PC-9 (cell line): ENCODE measurements around the gene BACH2.
"Not testable (repeated sequence)": the region's sequence is repeated elsewhere in the genome, so short reads cannot be mapped to it uniquely, and the experiment has no call there.

ENCODE experiments used
- CTCF ChIP-seq: fragments of 200-600 bp; sonication (generic); conservative IDR thresholded peaks from 2 replicates; pipeline ENCODE4 v1.6.1; 2017; ENCODE audit warnings: mixed run types, antibody characterized with exemption, mild to moderate bottlenecking, moderate library complexity
- EZH2 ChIP-seq: fragments of 200-600 bp; sonication (generic); IDR thresholded peaks from 2 replicates; pipeline ENCODE4 v1.8.0; 2017; ENCODE audit warnings: antibody characterized with exemption, low read depth

GRCh38 chr6:89971338-89972024 is 325.2 kb downstream of the BACH2 start:
- not testable (repeated sequence) for TF ChIP-seq CTCF, EZH2
